ENCODE data around the gene ZNF211. TPM values are rescaled to one million over a fixed set of nuclear protein-coding genes. Genes with fewer than 3 reads are reported as not detected.

Gene ZNF211
- total and polyA plus RNA-seq, 11 donors, result 5.6 to 14.4 (median 9.0) TPM

- DNase-seq (peak; percentile 60 to 79 (median 70)), ATAC-seq (peak; percentile 81 to 98 (median 96))
- Histone ChIP-seq H3K36me3 (no peaks in the 10 kb centered on the region), H3K4me3 (peak overlapping the region; percentile 30 to 81 (median 62)), H3K27me3 (peaks cover 0 to 9% (median 0%) of the 10 kb centered on the region in 9 donors), H3K4me1 (peaks cover 0 to 9% (median 4%) of the 10 kb centered on the region in 12 donors), H3K27ac (peak overlapping the region; percentile 7 to 87 (median 78)), H3K9me3 (no peaks in the 10 kb centered on the region)
- TF ChIP-seq POLR2A (IDR thresholded peaks at IDR 0.05) (peak in 1 of 2 donors; percentile 46), CTCF (IDR thresholded peaks at IDR 0.05) (no peak)
- intact Hi-C loops (cut with DNase I), result no loop called here
- WGBS, 4 donors, result 1 to 3% (median 2%) methylated on average over 49 to 64 of the region's 64 CpGs
Measured at GRCh38 chr19:57664269-57665127, 31.5 kb downstream of the ZNF211 start.

GRCh38 chr19:57665261-57665806 is 32.4 kb downstream of the ZNF211 start:
- DNase-seq (no peak), ATAC-seq (no peak)
- no peaks in the 10 kb centered on the region for H3K9me3 ChIP-seq
- 83 to 87% (median 85%) methylated on average over 9 of the region's 9 CpGs for WGBS, 4 donors
- TF ChIP-seq CTCF (IDR thresholded peaks at IDR 0.05) (no peak), POLR2A (IDR thresholded peaks at IDR 0.05) (no peak)
- peaks cover 0 to 9% (median 0%) of the 10 kb centered on the region in 9 donors for H3K27me3 ChIP-seq
- peak overlapping the region in 6 of 12 donors; percentile 72 to 87 (median 80) for H3K27ac ChIP-seq
- H3K4me1 ChIP-seq, result peaks cover 0 to 9% (median 4%) of the 10 kb centered on the region in 12 donors
- no peaks in the 10 kb centered on the region for H3K36me3 ChIP-seq
- peak overlapping the region in 1 of 12 donors; percentile 63 for H3K4me3 ChIP-seq
- intact Hi-C loops (cut with DNase I), result no loop called here

- H3K27ac ChIP-seq, result no peak overlapping the region
- H3K9me3 ChIP-seq, result no peaks in the 10 kb centered on the region
- DNase-seq, result no peak
- H3K36me3 ChIP-seq, result no peaks in the 10 kb centered on the region
- intact Hi-C loops (cut with DNase I), result no loop called here
- no peak overlapping the region for H3K4me3 ChIP-seq
- peaks cover 0 to 9% (median 4%) of the 10 kb centered on the region in 12 donors for H3K4me1 ChIP-seq
- 76 to 100% (median 79%) methylated on average over 1 of the region's 1 CpG for WGBS, 4 donors
- ATAC-seq, result no peak
- TF ChIP-seq POLR2A (IDR thresholded peaks at IDR 0.05) (no peak), CTCF (IDR thresholded peaks at IDR 0.05) (no peak)
- peaks cover 0 to 9% (median 0%) of the 10 kb centered on the region in 9 donors for H3K27me3 ChIP-seq
Measured at GRCh38 chr19:57667228-57667627, 34.3 kb downstream of the ZNF211 start.

GRCh38 chr19:57668635-57669034 is 35.7 kb downstream of the ZNF211 start, which contains the start of gene ZSCAN4:
Gene ZSCAN4, plus strand, starts transcription at chr19:57668935. Its CDS starts 7,211 bp downstream, at chr19:57676146.
- WGBS, 4 donors, result 94 to 98% (median 97%) methylated on average over 2 of the region's 2 CpGs
- H3K27ac ChIP-seq, result no peak within 1 kb of the TSS
- H3K4me1 ChIP-seq, result peaks cover 0 to 8% (median 3%) of the 10 kb centered on the region in 12 donors
- H3K4me3 ChIP-seq, result no peak within 1 kb of the TSS
- DNase-seq (no peak), ATAC-seq (no peak)
- intact Hi-C loops (cut with DNase I), result no loop called here
- H3K36me3 ChIP-seq, result no peaks in the 10 kb centered on the region
- no peaks in the 10 kb centered on the region for H3K9me3 ChIP-seq
- H3K27me3 ChIP-seq, result peaks cover 0 to 6% (median 0%) of the 10 kb centered on the region in 9 donors
- TF ChIP-seq POLR2A (IDR thresholded peaks at IDR 0.05), result no peak
- TF ChIP-seq CTCF (IDR thresholded peaks at IDR 0.05), result no peak

Measured in heart left ventricle (tissue), 16 donors.